HCT116 (cell line): ENCODE measurements around the gene BBX. TPM values are rescaled to one million over a fixed set of nuclear protein-coding genes. Genes with fewer than 3 reads are reported as not detected.

Experiments
- ATAC-seq: fragments of 200-7000 bp; cut with Tn5 transposase; 2 replicates; pipeline ENCODE4 v1.9.1; 2020; ENCODE audit warnings: mild to moderate bottlenecking, moderate library complexity
- BruUV-seq: library from RNA; stranded (reverse); fragments of 400-500 nt; replicated peaks from 2 replicates; lab custom pipeline; 2021; lab: Mats Ljungman, UMichigan
- CTCF ChIA-PET: fragments of 300-600 bp; sonication (Branson Sonifier 250); formaldehyde crosslinking; loops from one replicate; lab custom pipeline; 2021; ENCODE audit warnings: antibody characterized with exemption; lab: Charles Lee
- POLR2A ChIA-PET: fragments of 300-600, 350-600 bp; sonication (Branson Sonifier 250); formaldehyde crosslinking; loops from one replicate; lab custom pipeline; 2021; ENCODE audit warnings: antibody characterized with exemption; lab: Charles Lee
- RAD21 ChIA-PET, 2 experiments: fragments of 300-600 bp; sonication (Branson Sonifier 250); formaldehyde crosslinking; loops; one replicate each; lab custom pipeline; 2023; ENCODE audit warnings: low total read pairs in 2 of 2; ENCODE audit not compliant: uncharacterized antibody in 2 of 2, unreplicated experiment in 2 of 2, low non-redundant PET in 1 of 2; lab: Charles Lee
- DNase-seq: peaks from one replicate; pipeline ENCODE4 v3.0.0-alpha.2; 2010; ENCODE audit warnings: low read depth, low spot score
- H2AFZ ChIP-seq: fragments of 200-600 bp; shearing (Covaris generic), sonication (generic); 2 replicates; pipeline ENCODE4 v1.6.1; 2017; ENCODE audit warnings: low read depth, mixed run types, mixed read lengths, antibody characterized with exemption, low read length; ENCODE audit not compliant: poor library complexity, severe bottlenecking
- H3K27ac ChIP-seq: 2 replicates; pipeline ENCODE4 v1.5.1; 2012; ENCODE audit warnings: low read depth, low read length
- H3K27me3 ChIP-seq: fragments of 200-600 bp; sonication (generic); 2 replicates; pipeline ENCODE4 v1.6.1; 2016; ENCODE audit warnings: mixed run types, low read length, mixed read lengths; ENCODE audit not compliant: insufficient read depth
- H3K36me3 ChIP-seq, 2 experiments: fragments of 200-500 bp in 1 of 2; fragments of 200-600 bp in 1 of 2; sonication (Bioruptor generic) in 1 of 2; sonication (generic) in 1 of 2; 2 replicates each; pipeline versions ENCODE4 v1.5.1 to v1.6.1; 2014 to 2016; ENCODE audit warnings: low read length in 2 of 2, inconsistent platforms in 1 of 2, mixed read lengths in 1 of 2, mixed run types in 1 of 2; ENCODE audit not compliant: insufficient read depth in 2 of 2, control insufficient read depth in 1 of 2
- H3K4me1 ChIP-seq, 2 experiments: fragments of 200-600 bp in 1 of 2; sonication (generic) in 1 of 2; 2 replicates each; pipeline versions ENCODE4 v1.5.1 to v1.6.1; 2012 to 2017; ENCODE audit warnings: low read length in 2 of 2, inconsistent platforms in 1 of 2, mild to moderate bottlenecking in 1 of 2, mixed read lengths in 1 of 2, mixed run types in 1 of 2, moderate library complexity in 1 of 2; ENCODE audit not compliant: insufficient read depth in 2 of 2, control insufficient read depth in 1 of 2
- H3K4me2 ChIP-seq: fragments of 200-600 bp; sonication (generic); 2 replicates; pipeline ENCODE4 v1.6.1; 2017; ENCODE audit warnings: mixed run types, low read length, mixed read lengths
- H3K4me3 ChIP-seq, 2 experiments: fragments of 200-600 bp in 1 of 2; sonication (generic) in 1 of 2; replicated peaks in 1 of 2; 2 replicates each; pipeline ENCODE4 v1.5.1; 2011 to 2016; ENCODE audit warnings: low read length in 2 of 2, control low read depth in 1 of 2, low read depth in 1 of 2, mild to moderate bottlenecking in 1 of 2, mixed read lengths in 1 of 2, mixed run types in 1 of 2
- H3K79me2 ChIP-seq: fragments of 200-600 bp; sonication (generic); 2 replicates; pipeline ENCODE4 v1.6.1; 2017; ENCODE audit warnings: mild to moderate bottlenecking, mixed run types, low read length, moderate library complexity, mixed read lengths; ENCODE audit not compliant: insufficient read depth
- H3K9ac ChIP-seq: fragments of 200-600 bp; sonication (generic); 2 replicates; pipeline ENCODE4 v1.6.1; 2016; ENCODE audit warnings: low read length, mixed read lengths
- H3K9me2 ChIP-seq: fragments of 200-600 bp; sonication (generic), shearing (Covaris generic); 2 replicates; pipeline ENCODE4 v1.6.1; 2017; ENCODE audit warnings: mixed run types, mild to moderate bottlenecking, moderate library complexity; ENCODE audit not compliant: insufficient read depth
- H3K9me3 ChIP-seq, 2 experiments: fragments of 200-500 bp in 1 of 2; fragments of 200-600 bp in 1 of 2; sonication (Bioruptor generic) in 1 of 2; sonication (generic) in 1 of 2; 2 replicates each; pipeline ENCODE4 v1.6.1; 2014 to 2017; ENCODE audit warnings: low read length in 2 of 2, mixed read lengths in 2 of 2, inconsistent platforms in 1 of 2, low read depth in 1 of 2, mild to moderate bottlenecking in 1 of 2, mixed run types in 1 of 2, moderate library complexity in 1 of 2; ENCODE audit not compliant: control insufficient read depth in 1 of 2, insufficient read depth in 1 of 2
- H4K20me1 ChIP-seq: fragments of 200-600 bp; sonication (generic), shearing (Covaris generic); 2 replicates; pipeline ENCODE4 v1.6.1; 2017; ENCODE audit warnings: mixed run types, mild to moderate bottlenecking, moderate library complexity; ENCODE audit not compliant: insufficient read depth
- ATF3 ChIP-seq: IDR thresholded peaks from 2 replicates; pipeline ENCODE4 v1.6.1; 2012
- CBX3 ChIP-seq: IDR thresholded peaks from 2 replicates; pipeline ENCODE4 v1.6.1; 2012; ENCODE audit warnings: low read depth
- CEBPB ChIP-seq: IDR thresholded peaks from 2 replicates; pipeline ENCODE4 v1.6.1; 2012; ENCODE audit warnings: low read depth
- CTCF ChIP-seq, 3 experiments: fragments of 200-600 bp in 1 of 3; sonication (generic) in 1 of 3; IDR thresholded peaks in 2 of 3; conservative IDR thresholded peaks in 1 of 3; 2 replicates each; pipeline ENCODE4 v1.5.1; 2012 to 2017; ENCODE audit warnings: low read depth in 2 of 3, low read length in 2 of 3, antibody characterized with exemption in 1 of 3, borderline replicate concordance in 1 of 3, control low read depth in 1 of 3, mild to moderate bottlenecking in 1 of 3, mixed read lengths in 1 of 3, mixed run types in 1 of 3, moderate library complexity in 1 of 3; ENCODE audit not compliant: insufficient read depth in 1 of 3
- EGR1 ChIP-seq: IDR thresholded peaks from 2 replicates; pipeline ENCODE4 v1.6.1; 2012; ENCODE audit warnings: low read depth
- ELF1 ChIP-seq: IDR thresholded peaks from 2 replicates; pipeline ENCODE4 v1.6.1; 2012; ENCODE audit warnings: low read depth, borderline replicate concordance
- EZH2 ChIP-seq: fragments of 200-600 bp; sonication (generic); IDR thresholded peaks from 2 replicates; pipeline ENCODE4 v1.6.1; 2017; ENCODE audit warnings: antibody characterized with exemption, mixed run types
- FOSL1 ChIP-seq: IDR thresholded peaks from 2 replicates; pipeline ENCODE4 v1.6.1; 2012; ENCODE audit warnings: low read depth
- JUND ChIP-seq: IDR thresholded peaks from 2 replicates; pipeline ENCODE4 v1.6.1; 2012
- SP1 ChIP-seq: IDR thresholded peaks from 2 replicates; pipeline ENCODE4 v1.6.1; 2012; ENCODE audit warnings: low read depth
- SRF ChIP-seq: IDR thresholded peaks from 2 replicates; pipeline ENCODE4 v1.6.1; 2012; ENCODE audit warnings: low read depth
- TCF7L2 ChIP-seq: IDR thresholded peaks from 2 replicates; pipeline ENCODE4 v1.7.0; 2011; ENCODE audit warnings: borderline replicate concordance, inconsistent platforms; ENCODE audit not compliant: insufficient read depth, insufficient read length; ENCODE audit errors: extremely low read depth
- ZNF274 ChIP-seq: fragments of 200-500 bp; sonication (Bioruptor generic); IDR thresholded peaks from 2 replicates; pipeline ENCODE4 v1.6.1; 2014; ENCODE audit warnings: mild to moderate bottlenecking, low read depth, low read length, inconsistent platforms
- intact Hi-C: fragments of 100-400 bp; cut with micrococcal nuclease; formaldehyde crosslinking; loops from 2 replicates; pipeline ENCODE4 v1.10.0; 2022
- total RNA-seq: library from RNA; stranded (reverse); gene quantifications from one replicate; pipeline ENCODE4 v1.2.1, GENCODE V29; 2021; ENCODE audit not compliant: unreplicated experiment
- TF ChIP-seq, protein P1 (sequence below): IDR thresholded peaks from 2 replicates; pipeline ENCODE4 v1.6.1; 2012; ENCODE audit warnings: low read depth

BBX gene
- total RNA-seq, 1 experiment from 2014 or later: 55.6 TPM

DNA sequence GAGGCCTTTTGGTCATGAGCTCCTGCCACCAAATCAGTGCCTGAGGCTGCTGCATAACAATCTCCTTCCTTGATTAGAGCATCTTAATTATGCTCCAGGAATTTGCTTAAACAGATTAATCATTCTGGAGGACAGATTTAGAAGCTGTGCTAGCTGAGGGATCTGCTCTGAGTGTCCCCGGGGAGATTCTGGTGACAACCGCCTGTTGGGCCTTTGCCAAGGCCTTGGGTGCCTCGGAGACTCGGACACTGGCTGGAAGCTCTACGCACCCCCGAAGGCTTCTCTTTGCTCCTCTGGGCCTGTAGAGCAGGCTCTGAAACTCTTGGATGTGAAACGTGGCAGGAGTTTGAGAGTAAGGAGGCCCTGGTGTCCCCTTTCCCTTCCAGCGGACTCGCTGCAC is 304.0 kb downstream of the BBX start:
- no peak overlapping the region for H3K4me2 ChIP-seq
- H3K27ac ChIP-seq: no peak overlapping the region
- CTCF ChIA-PET: no interaction called here
- no peak overlapping the region for H3K4me3 ChIP-seq
- RAD21 ChIA-PET: no interaction called here
- no TSS peak for BruUV-seq
- no peak for ATAC-seq
- TF ChIP-seq ZNF274: no peak
- TF ChIP-seq EGR1: no peak
- TF ChIP-seq ELF1: no peak
- no peak for TF ChIP-seq SRF
- no peak for TF ChIP-seq JUND
- TF ChIP-seq, all 23 proteins: peak for 0
- Histone ChIP-seq H3K27me3 (no peaks in the 10 kb centered on the region), H2AFZ (no peak overlapping the region), H3K9ac (no peak overlapping the region), H3K36me3 (no peaks in the 10 kb centered on the region), H3K9me2 (no peaks in the 10 kb centered on the region), H3K79me2 (no peaks in the 10 kb centered on the region), H3K4me1 (no peaks in the 10 kb centered on the region), H3K9me3 (no peaks in the 10 kb centered on the region), H4K20me1 (no peaks in the 10 kb centered on the region)
- DNase-seq: no peak
- intact Hi-C loops: no loop called here
- POLR2A ChIA-PET: no interaction called here

DNA sequence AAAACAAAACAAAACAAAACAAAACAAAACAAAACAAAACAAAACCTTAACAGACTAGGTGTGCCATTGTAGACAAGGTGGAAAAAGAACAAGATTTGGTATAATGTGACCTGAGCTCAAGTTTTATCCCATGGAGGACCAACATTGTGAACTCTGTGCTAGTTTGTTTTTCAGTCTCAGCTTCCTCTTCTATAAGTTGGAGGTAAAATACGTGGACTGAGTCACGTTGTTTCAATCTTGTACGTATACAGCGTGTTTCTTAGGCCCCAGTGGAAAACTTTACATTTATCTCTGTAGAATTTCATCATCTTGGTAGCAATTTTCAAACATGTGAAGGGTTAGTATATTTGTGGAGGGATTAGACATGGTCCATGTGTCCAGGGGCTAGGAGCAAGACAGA is 306.4 kb downstream of the BBX start:
- Histone ChIP-seq H3K27me3 (no peaks in the 10 kb centered on the region), H3K27ac (no peak overlapping the region), H2AFZ (no peak overlapping the region), H3K9ac (no peak overlapping the region), H3K9me2 (no peaks in the 10 kb centered on the region), H3K79me2 (no peaks in the 10 kb centered on the region), H4K20me1 (no peaks in the 10 kb centered on the region), H3K4me1 (no peaks in the 10 kb centered on the region), H3K9me3 (no peaks in the 10 kb centered on the region), H3K4me2 (no peak overlapping the region), H3K4me3 (no peak overlapping the region), H3K36me3 (no peaks in the 10 kb centered on the region)
- no TSS peak for BruUV-seq
- DNase-seq (no peak), ATAC-seq (no peak)
- intact Hi-C loops: no loop called here
- ChIA-PET RAD21 (no interaction called here), POLR2A (no interaction called here), CTCF (no interaction called here)
- TF ChIP-seq CBX3 (no peak), CTCF (IDR thresholded peaks at IDR 0.05 in 2 of 3, conservative IDR thresholded peaks at IDR 0.05 in 1 of 3; ENCODE audit: borderline replicate concordance in 1 of 3, insufficient read depth in 1 of 3, low read depth in 2 of 3, low read length in 2 of 3) (no peak), CEBPB (no peak), SP1 (no peak), FOSL1 (no peak), TCF7L2 (no peak), ATF3 (no peak), EZH2 (no peak), EGR1 (no peak)
- TF ChIP-seq, protein P1, sequence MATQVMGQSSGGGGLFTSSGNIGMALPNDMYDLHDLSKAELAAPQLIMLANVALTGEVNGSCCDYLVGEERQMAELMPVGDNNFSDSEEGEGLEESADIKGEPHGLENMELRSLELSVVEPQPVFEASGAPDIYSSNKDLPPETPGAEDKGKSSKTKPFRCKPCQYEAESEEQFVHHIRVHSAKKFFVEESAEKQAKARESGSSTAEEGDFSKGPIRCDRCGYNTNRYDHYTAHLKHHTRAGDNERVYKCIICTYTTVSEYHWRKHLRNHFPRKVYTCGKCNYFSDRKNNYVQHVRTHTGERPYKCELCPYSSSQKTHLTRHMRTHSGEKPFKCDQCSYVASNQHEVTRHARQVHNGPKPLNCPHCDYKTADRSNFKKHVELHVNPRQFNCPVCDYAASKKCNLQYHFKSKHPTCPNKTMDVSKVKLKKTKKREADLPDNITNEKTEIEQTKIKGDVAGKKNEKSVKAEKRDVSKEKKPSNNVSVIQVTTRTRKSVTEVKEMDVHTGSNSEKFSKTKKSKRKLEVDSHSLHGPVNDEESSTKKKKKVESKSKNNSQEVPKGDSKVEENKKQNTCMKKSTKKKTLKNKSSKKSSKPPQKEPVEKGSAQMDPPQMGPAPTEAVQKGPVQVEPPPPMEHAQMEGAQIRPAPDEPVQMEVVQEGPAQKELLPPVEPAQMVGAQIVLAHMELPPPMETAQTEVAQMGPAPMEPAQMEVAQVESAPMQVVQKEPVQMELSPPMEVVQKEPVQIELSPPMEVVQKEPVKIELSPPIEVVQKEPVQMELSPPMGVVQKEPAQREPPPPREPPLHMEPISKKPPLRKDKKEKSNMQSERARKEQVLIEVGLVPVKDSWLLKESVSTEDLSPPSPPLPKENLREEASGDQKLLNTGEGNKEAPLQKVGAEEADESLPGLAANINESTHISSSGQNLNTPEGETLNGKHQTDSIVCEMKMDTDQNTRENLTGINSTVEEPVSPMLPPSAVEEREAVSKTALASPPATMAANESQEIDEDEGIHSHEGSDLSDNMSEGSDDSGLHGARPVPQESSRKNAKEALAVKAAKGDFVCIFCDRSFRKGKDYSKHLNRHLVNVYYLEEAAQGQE: no peak
